ENCODE measurements around the gene SHISAL1.
"Not testable (repeated sequence)": the region's sequence is repeated elsewhere in the genome, so short reads cannot be mapped to it uniquely, and the experiment has no call there.

SHISAL1 gene

GRCh38 chr22:44244265-44244822 is 68.4 kb downstream of the SHISAL1 start:
- no peak for DNase-seq (ENCODE audit: insufficient read length, low spot score)
- FAIRE-seq: no peak

GRCh38 chr22:44243761-44244160 is 69.0 kb downstream of the SHISAL1 start:
- DNase-seq (ENCODE audit: insufficient read length, low spot score) (no peak), FAIRE-seq (no peak)

GRCh38 chr22:44242946-44243724 is 69.6 kb downstream of the SHISAL1 start:
- DNase-seq (ENCODE audit: insufficient read length, low spot score) (no peak), FAIRE-seq (no peak)

GRCh38 chr22:44241121-44241520 is 71.6 kb downstream of the SHISAL1 start:
- DNase-seq (ENCODE audit: insufficient read length, low spot score); FAIRE-seq: not testable (repeated sequence)

GRCh38 chr22:44237290-44237689 is 75.5 kb downstream of the SHISAL1 start:
- FAIRE-seq (no peak), DNase-seq (ENCODE audit: insufficient read length, low spot score) (no peak)

- not testable (repeated sequence) for DNase-seq (ENCODE audit: insufficient read length, low spot score); FAIRE-seq
Measured at GRCh38 chr22:44234372-44234771, 78.4 kb downstream of the SHISAL1 start.

- no peak for DNase-seq (ENCODE audit: insufficient read length, low spot score)
- peak; percentile 26 for FAIRE-seq
Measured at GRCh38 chr22:44231233-44231632, 81.5 kb downstream of the SHISAL1 start.

GRCh38 chr22:44229809-44230208 is 82.9 kb downstream of the SHISAL1 start:
- FAIRE-seq: no peak

GRCh38 chr22:44229331-44229730 is 83.4 kb downstream of the SHISAL1 start:
- FAIRE-seq: no peak
- DNase-seq (ENCODE audit: insufficient read length, low spot score): no peak

More at GRCh38 chr22:44229809-44230208, 82.9 kb downstream of the SHISAL1 start:
- no peak for DNase-seq (ENCODE audit: insufficient read length, low spot score)

GRCh38 chr22:44225812-44226211 is 86.9 kb downstream of the SHISAL1 start:
- FAIRE-seq: no peak
- no peak for DNase-seq (ENCODE audit: insufficient read length, low spot score)

- DNase-seq (ENCODE audit: insufficient read length, low spot score): no peak
- FAIRE-seq: no peak
Measured at GRCh38 chr22:44225091-44225689, 87.6 kb downstream of the SHISAL1 start.

- DNase-seq (ENCODE audit: insufficient read length, low spot score): no peak
- FAIRE-seq: no peak
Measured at GRCh38 chr22:44224166-44224565, 88.6 kb downstream of the SHISAL1 start.

- no peak for FAIRE-seq
- no peak for DNase-seq (ENCODE audit: insufficient read length, low spot score)
Measured at GRCh38 chr22:44221710-44222475, 90.9 kb downstream of the SHISAL1 start.

GRCh38 chr22:44220727-44221680 is 91.7 kb downstream of the SHISAL1 start:
- DNase-seq (ENCODE audit: insufficient read length, low spot score) (no peak), FAIRE-seq (no peak)

- no peak for FAIRE-seq
- no peak for DNase-seq (ENCODE audit: insufficient read length, low spot score)
Measured at GRCh38 chr22:44219101-44219870, 93.5 kb downstream of the SHISAL1 start.

GRCh38 chr22:44218071-44218470 is 94.7 kb downstream of the SHISAL1 start:
- no peak for FAIRE-seq
- no peak for DNase-seq (ENCODE audit: insufficient read length, low spot score)

GRCh38 chr22:44217346-44217745 is 95.4 kb downstream of the SHISAL1 start:
- DNase-seq (ENCODE audit: insufficient read length, low spot score): no peak
- FAIRE-seq: no peak

GRCh38 chr22:44215287-44215686 is 97.5 kb downstream of the SHISAL1 start:
- DNase-seq (ENCODE audit: insufficient read length, low spot score) (no peak), FAIRE-seq (no peak)

- FAIRE-seq (no peak), DNase-seq (ENCODE audit: insufficient read length, low spot score) (no peak)
Measured at GRCh38 chr22:44214764-44215163, 98.0 kb downstream of the SHISAL1 start.
